H1 (cell line): Measurements from ENCODE around the gene ME3. TPM values are rescaled to one million over a fixed set of nuclear protein-coding genes. Genes with fewer than 3 reads are reported as not detected.

Source experiments
- TBP ChIP-seq: IDR thresholded peaks from 2 replicates; pipeline ENCODE4 v1.6.1; 2011; ENCODE audit warnings: low read depth, low read length, improper control_type of control experiment
- polyA plus RNA-seq, 7 experiments: library from polyadenylated mRNA; depleted of rRNA in 3 of 7; stranded (reverse) in 5 of 7; unstranded in 2 of 7; fragments of >200 nt in 5 of 7; fragments of 200-250 nt in 2 of 7; gene quantifications; 1 replicate in 5 of 7; 2 replicates in 1 of 7; 4 replicates in 1 of 7; pipeline versions ENCODE4 v1.2.1 to v1.2.3, GENCODE V29; 2011 to 2013; ENCODE audit warnings: missing spikeins in 2 of 7, mixed read lengths in 2 of 7
- total RNA-seq: library from RNA; stranded (reverse); fragmentation: NEBNext Ultra II Directional; extraction: Animal tissue kit (Norgen Biotek cat#: 25700); gene quantifications from 2 replicates; pipeline ENCODE4 v1.2.1, GENCODE V29; 2021
- TF ChIP-seq, protein P1 (sequence below): IDR thresholded peaks from 2 replicates; pipeline ENCODE4 v1.6.1; 2012; ENCODE audit warnings: inconsistent platforms

Gene ME3
- total and polyA plus RNA-seq, 2 of the 8 experiments (the other 6 are each of a cell fraction or from before 2014, with no cell fraction given): 1.5 to 2.8 TPM

DNA sequence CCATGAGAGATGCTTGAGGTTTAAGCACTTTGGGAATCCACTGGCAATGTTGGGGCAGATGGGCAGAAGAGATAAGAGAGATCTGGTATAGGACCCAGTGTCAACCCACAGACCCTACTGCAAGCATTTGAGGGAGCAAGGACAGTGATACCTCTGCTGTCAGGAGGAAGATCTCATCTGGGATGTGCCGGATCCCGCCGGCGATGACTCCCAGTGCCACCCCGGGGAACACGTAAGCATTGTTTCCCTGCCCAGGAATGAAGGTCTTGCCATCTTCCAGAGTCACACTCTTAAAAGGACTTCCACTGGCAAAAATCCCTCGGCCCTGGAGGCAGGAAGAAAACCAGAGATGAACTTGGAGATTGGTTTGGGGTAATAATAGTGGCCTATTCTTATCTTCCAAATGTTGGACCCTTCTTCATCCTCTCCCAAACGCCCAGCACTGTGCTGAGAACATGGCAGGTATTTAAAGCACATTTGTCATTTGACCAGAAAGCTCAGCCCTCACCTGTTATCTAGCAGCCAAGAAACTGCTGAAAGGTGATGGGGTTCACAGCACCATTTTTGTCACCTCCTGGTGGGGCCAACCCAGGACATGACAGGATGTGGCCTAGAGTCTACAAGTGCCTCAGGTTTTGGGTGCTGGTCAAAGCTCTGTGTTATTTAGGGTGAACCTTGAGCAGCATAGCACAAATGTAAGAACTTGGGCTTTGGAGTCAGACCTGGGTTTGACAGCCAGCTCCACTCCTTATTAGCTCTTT, 226.1 kb downstream of the ME3 start (continued):
- TF ChIP-seq TBP: no peak
- TF ChIP-seq, protein P1, sequence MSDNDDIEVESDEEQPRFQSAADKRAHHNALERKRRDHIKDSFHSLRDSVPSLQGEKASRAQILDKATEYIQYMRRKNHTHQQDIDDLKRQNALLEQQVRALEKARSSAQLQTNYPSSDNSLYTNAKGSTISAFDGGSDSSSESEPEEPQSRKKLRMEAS: no peak
- TF ChIP-seq, all 59 proteins: peak for 0
